Measurements from ENCODE around the gene ITGB6. TPM values are rescaled to one million over a fixed set of nuclear protein-coding genes. Genes with fewer than 3 reads are reported as not detected.
A peak's percentile ranks its signal among the peaks of the same experiment; 100 is the strongest.

Gene ITGB6
- total RNA-seq, 1 experiment from 2014 or later: 84.8 TPM

- no TSS peak for BruUV-seq (replicated peaks)
- peak overlapping the region; percentile 31 for H3K4me3 Mint-ChIP-seq (ENCODE audit: low read depth, unreplicated experiment)
- peak overlapping the region; percentile 91 for H3K27ac Mint-ChIP-seq (ENCODE audit: unreplicated experiment)
- TF ChIP-seq CTCF (IDR thresholded peaks at IDR 0.05; ENCODE audit: unreplicated experiment): no peak
- CTCF ChIA-PET: interaction anchor here (0.6 to 1.1 kb wide), 3 partner anchors 25 to 139 kb away, joined by 3 to 4 read pairs (median 3); no protein-coding TSS in a partner anchor
- H3K9me3 Mint-ChIP-seq (ENCODE audit: low read depth, unreplicated experiment): peaks cover 2% of the 10 kb centered on the region
- peaks cover 73% of the 10 kb centered on the region for H3K4me1 Mint-ChIP-seq (ENCODE audit: low read depth, unreplicated experiment)
- intact Hi-C loops (cut with micrococcal nuclease; ENCODE audit: unreplicated experiment): loop anchor here (2.0 kb wide), 1 partner anchor 17 kb away; no protein-coding TSS in a partner anchor
- H3K27me3 Mint-ChIP-seq (ENCODE audit: unreplicated experiment): no peaks in the 10 kb centered on the region
- H3K36me3 Mint-ChIP-seq (ENCODE audit: insufficient read depth, unreplicated experiment): peaks cover 17% of the 10 kb centered on the region
- DNase-seq: no peak
Measured at GRCh38 chr2:160245614-160246155, 45.6 kb upstream of the ITGB6 start.

- Mint-ChIP-seq H3K36me3 (ENCODE audit: insufficient read depth, unreplicated experiment) (peaks cover 17% of the 10 kb centered on the region), H3K4me1 (ENCODE audit: low read depth, unreplicated experiment) (peaks cover 76% of the 10 kb centered on the region), H3K4me3 (ENCODE audit: low read depth, unreplicated experiment) (no peak overlapping the region), H3K27ac (ENCODE audit: unreplicated experiment) (peak overlapping the region; percentile 93), H3K9me3 (ENCODE audit: low read depth, unreplicated experiment) (peaks cover 2% of the 10 kb centered on the region), H3K27me3 (ENCODE audit: unreplicated experiment) (no peaks in the 10 kb centered on the region)
- CTCF ChIA-PET: no interaction called here
- no TSS peak for BruUV-seq (replicated peaks)
- intact Hi-C loops (cut with micrococcal nuclease; ENCODE audit: unreplicated experiment): loop anchor here (5.0 kb wide), 1 partner anchor 36 kb away; no protein-coding TSS in a partner anchor
- no peak for TF ChIP-seq CTCF (IDR thresholded peaks at IDR 0.05; ENCODE audit: unreplicated experiment)
- DNase-seq: no peak
Measured at GRCh38 chr2:160242893-160243564, 43.0 kb upstream of the ITGB6 start.

GRCh38 chr2:160241251-160242137 lies 41.4 kb upstream of the ITGB6 start:
- H3K27ac Mint-ChIP-seq (ENCODE audit: unreplicated experiment): peak overlapping the region; percentile 93
- peaks cover 2% of the 10 kb centered on the region for H3K9me3 Mint-ChIP-seq (ENCODE audit: low read depth, unreplicated experiment)
- CTCF ChIA-PET: interaction anchor here (0.9 to 1.7 kb wide), 6 partner anchors 8 to 28 kb away, joined by 3 to 11 read pairs (median 4); no protein-coding TSS in a partner anchor
- peaks cover 75% of the 10 kb centered on the region for H3K4me1 Mint-ChIP-seq (ENCODE audit: low read depth, unreplicated experiment)
- H3K36me3 Mint-ChIP-seq (ENCODE audit: insufficient read depth, unreplicated experiment): peaks cover 17% of the 10 kb centered on the region
- no peaks in the 10 kb centered on the region for H3K27me3 Mint-ChIP-seq (ENCODE audit: unreplicated experiment)
- DNase-seq: peak; percentile 85
- intact Hi-C loops (cut with micrococcal nuclease; ENCODE audit: unreplicated experiment): loop anchor here (5.0 kb wide), 1 partner anchor 34 kb away; no protein-coding TSS in a partner anchor
- BruUV-seq (replicated peaks): no TSS peak
- TF ChIP-seq CTCF (IDR thresholded peaks at IDR 0.05; ENCODE audit: unreplicated experiment): no peak
- peak overlapping the region; percentile 6 for H3K4me3 Mint-ChIP-seq (ENCODE audit: low read depth, unreplicated experiment)

GRCh38 chr2:160239436-160239835 lies 39.4 kb upstream of the ITGB6 start:
- no TSS peak for BruUV-seq (replicated peaks)
- Mint-ChIP-seq H3K36me3 (ENCODE audit: insufficient read depth, unreplicated experiment) (peaks cover 9% of the 10 kb centered on the region), H3K27ac (ENCODE audit: unreplicated experiment) (no peak overlapping the region), H3K27me3 (ENCODE audit: unreplicated experiment) (no peaks in the 10 kb centered on the region), H3K9me3 (ENCODE audit: low read depth, unreplicated experiment) (no peaks in the 10 kb centered on the region), H3K4me1 (ENCODE audit: low read depth, unreplicated experiment) (peaks cover 55% of the 10 kb centered on the region), H3K4me3 (ENCODE audit: low read depth, unreplicated experiment) (no peak overlapping the region)
- DNase-seq: no peak
- CTCF ChIA-PET: no interaction called here
- no peak for TF ChIP-seq CTCF (IDR thresholded peaks at IDR 0.05; ENCODE audit: unreplicated experiment)
- intact Hi-C loops (cut with micrococcal nuclease; ENCODE audit: unreplicated experiment): no loop called here

All from Calu3 (cell line).